ENCODE data around the gene LRRC37A3.
"Not testable (repeated sequence)": the region's sequence is repeated elsewhere in the genome, so short reads cannot be mapped to it uniquely, and the experiment has no call there.

LRRC37A3 gene

DNA sequence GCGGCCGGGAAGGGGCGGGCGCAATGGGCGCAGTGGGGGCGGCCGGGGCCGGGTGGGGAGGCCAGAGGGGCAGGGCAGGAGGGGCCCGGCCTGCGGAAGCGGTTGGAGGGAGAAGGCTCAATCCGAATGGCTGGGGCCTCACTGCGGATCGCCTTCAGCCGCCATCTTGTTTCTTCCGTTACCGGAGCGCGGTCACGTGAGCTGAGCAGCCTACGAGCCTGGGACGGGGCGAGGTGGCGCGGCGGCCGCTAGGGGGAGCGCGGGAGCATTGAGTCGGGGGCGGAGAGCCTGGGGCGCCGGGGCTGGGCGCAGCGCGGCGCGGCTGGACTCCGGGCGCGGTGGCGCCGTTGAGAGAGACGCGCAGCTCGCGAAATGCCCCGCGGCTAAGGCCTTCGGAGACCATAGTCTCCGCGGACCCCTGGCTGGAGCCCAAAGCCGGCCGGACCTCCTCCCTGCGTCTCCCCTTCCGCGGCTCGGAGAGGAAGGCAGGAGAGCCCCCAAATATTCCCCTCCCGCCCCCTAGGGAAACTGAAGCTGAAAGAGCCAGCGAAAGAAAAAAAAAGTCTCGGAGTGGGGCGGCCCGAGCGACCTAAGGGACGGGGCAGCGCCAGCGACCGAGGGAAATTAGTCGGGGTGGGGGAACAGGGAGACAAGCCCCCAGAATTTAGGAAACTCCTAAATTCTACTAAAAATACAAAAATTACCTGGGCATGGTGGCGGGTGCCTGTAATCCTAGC is at the start of gene LRRC37A3:
TSS of gene LRRC37A3 (minus strand) at position 190 of the 737 bp plus-strand sequence. CDS start 22,221 bp downstream, outside the sequence.
- DNase-seq = peak; percentile 92 to 99

DNA sequence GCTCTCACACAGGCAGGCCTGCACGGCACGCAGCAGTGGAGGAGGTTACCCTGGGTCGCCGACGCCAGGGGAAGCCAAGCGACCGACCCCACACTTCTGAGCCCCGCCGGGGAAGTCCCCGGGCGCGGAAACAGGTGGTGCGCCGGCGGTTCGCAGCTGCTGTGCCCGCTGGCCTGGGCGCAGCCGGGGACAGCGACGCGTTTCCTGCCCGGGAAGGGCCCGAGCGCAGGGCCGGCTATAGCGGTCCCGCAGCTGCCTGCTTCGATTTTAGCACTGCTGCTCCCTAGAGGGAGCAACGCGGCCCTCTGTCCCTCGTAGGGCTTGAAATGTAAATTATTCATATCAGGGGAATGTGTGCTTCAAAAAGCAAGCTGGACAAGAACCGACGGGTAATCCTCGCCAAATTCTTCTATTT is 46.6 kb upstream of the LRRC37A3 start:
- DNase-seq = peak in 1 of 2 donors; percentile 84

DNA sequence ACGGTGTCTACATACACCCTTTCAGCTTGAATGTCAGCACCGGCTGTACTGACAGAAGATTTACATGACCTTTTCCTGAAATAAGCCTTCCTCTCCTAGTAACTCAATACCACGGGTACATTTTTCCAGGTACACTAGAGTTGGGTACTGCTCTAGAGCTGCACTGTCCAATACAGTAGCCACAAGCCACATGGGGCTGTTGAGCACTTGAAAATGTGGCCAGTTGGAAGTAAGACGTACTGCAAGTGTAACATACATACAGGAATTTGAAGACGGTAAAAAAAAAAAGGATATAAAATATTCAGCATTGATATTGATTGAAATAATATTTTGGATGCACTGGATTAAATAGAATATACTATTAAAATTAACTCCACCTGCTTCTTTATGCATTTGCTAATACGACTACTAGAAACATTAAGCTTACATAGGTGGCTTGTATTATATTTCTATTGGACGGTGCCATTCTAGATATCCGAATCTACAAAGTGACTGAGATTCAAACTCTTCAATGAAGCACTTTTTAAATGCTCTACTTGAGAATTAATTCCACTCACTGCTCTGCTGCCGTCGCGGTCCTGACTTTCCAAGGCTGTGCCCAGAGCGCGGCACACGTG is 46.1 kb upstream of the LRRC37A3 start:
- DNase-seq = not testable (repeated sequence)

DNA sequence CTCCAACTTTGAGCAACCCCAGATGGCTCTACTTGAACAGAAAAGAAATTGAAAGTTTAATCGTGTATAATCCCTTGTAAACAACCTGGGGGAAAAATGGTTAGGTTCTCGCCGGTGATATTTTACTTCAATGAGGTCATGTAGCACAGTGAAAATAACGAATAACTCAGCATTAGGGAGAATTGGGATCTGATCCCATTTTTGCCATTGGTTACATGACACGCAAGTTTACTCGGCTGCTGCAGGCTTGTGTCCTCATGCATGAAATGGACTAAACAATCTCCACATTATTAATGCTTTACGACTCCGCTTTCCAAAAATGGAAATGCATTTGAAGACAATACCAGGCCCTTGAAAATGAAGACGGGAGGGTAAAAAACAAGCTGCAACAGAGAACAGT is 45.5 kb upstream of the LRRC37A3 start:
- no peak for DNase-seq

DNA sequence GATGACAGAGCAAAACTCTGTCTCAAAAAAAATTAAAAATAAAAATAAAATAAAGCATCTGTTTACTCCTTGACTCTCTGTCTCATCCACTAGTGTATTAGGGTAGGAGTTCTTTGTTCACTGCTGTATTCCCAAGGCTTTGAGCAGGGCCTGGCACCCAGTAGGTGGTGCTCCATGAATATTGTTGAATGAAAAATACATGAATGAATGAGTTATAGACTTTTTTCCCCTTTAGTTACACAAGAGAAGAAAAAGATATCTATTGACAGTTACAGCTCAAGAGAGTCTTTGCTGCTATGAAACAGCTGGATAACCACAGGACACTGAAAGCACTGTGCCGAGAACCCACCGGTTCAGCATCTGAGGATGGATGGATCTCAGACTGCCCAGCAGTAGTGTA is 44.5 kb upstream of the LRRC37A3 start:
- DNase-seq = not testable (repeated sequence)

DNA sequence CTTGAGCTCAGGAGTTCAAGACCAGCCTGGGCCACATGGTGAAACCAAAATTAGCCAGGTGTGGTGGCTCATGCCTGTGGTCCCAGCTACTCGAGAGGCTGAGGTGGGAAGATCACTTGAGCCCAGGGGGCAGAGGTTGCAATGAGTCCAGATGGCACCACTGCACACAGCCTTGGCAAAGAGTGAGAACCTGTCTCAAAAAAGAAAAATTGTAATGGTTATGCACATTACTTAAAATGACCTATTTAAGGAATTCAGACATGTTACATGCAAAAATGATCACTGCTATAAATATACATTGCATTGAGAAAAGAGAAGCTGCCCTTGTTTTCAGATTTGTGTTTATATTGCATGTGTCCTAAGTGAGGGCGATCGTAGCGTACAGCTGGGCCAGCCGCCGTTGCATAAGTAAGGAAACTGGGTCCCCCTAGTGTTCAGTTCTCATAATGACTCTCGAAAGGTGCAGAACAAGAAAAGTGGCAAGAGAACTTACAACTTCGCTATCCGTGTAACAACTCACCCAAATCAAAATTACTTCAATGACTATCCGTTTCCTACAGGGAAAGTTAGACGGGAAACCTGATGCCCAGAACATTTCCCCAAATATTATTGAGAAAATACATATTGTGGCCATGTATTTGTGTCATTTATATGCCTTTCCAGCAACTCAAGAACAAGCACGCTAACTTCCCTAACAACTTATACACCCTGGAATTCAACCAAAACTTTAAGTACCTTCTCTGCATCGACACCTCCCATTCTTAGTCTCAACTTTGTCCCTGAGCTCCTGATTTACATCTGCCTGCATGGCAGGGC is 42.5 kb upstream of the LRRC37A3 start:
- DNase-seq = peak in 1 of 2 donors; percentile 76

DNA sequence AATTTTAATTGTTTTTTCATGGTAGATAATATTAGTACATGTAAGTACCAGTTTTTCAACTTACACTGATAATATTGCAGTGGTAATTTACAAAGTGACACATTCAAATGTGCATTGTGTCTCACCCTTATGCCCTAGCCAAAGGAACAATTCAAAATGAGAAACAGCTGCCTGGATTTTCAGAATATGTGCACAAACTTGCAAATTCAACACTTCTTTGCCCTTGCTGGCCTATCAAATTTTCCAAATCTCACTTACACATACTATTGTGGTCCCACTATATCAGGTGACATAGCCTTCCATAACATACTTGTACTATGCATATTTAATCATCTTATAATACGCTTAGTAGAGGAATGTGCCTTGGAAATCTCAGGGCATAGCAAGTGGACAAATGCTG is 32.6 kb upstream of the LRRC37A3 start:
- DNase-seq = no peak

DNA sequence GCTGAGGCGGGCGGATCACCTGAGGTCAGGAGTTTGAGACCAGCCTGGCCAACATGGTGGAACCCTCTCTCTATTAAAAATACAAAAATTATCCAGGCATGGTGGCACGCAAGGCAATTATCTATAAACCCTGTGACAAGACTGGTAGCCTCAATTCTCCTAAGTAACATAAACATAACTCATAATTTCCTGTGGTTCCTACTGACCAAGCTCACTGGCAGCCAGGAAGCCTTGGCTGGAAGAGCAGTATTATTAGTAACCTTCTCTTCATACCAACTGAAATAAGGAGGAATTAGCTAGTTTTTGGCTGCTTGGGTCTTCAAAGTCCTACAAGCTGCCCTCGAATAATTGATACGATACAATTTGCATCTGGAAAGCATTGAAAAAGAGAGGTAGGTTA is 31.6 kb upstream of the LRRC37A3 start:
- DNase-seq = no peak

DNA sequence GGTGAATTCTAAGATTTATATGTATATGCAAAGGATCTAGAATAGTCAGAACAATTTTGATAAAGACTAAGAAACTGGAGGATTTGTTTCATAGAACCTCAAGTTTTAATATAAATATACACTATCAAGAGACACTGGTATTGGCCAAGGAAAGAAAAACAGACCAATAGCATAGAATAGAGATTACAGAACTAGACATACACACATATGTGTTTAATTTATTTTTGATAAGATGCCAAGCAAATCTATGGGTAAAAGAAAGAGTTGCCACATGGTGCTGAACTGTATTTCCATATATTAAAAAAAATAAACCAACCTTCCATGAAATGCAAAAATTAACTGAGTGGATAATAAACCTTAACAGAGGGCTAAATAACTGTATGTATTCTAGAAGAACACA is 27.9 kb upstream of the LRRC37A3 start:
- no peak for DNase-seq

DNA sequence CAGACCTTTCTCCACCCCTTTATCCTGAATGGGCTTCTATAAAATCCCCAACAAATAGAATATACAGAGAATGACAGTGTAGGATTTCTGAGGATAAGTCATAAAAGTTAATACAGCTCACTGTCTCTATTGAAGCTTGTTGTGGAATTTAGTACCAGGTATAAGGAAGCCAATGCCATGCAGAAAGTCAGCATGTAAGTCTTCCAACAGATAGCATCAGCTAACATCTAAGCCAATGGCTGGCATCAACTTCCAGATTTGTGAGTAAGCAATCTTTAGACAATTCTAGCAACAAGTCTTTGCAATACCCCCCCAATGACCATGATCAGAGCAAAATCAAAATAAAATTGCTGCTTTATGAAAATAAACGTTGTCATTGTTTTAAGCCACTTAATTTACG is 22.5 kb upstream of the LRRC37A3 start:
- no peak for DNase-seq

DNA sequence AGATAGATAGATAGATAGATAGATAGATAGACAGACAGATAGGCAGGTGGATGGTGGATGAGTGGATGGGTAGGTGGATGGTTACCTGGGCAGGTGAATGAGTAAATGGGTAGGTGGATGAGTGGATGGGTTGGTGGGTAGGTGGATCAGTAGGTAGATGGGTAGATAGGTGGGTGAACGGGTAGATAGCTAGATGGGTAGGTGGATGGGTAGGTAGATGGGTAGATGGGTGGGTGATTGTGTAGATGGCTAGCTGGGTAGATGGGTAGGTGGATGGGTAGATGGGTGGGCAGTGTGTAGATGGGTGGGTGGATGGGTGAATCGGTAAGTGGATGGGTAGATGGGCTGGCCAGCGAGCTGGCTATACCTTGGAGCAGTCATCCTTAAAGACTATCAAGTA is 21.8 kb upstream of the LRRC37A3 start:
- DNase-seq = no peak

DNA sequence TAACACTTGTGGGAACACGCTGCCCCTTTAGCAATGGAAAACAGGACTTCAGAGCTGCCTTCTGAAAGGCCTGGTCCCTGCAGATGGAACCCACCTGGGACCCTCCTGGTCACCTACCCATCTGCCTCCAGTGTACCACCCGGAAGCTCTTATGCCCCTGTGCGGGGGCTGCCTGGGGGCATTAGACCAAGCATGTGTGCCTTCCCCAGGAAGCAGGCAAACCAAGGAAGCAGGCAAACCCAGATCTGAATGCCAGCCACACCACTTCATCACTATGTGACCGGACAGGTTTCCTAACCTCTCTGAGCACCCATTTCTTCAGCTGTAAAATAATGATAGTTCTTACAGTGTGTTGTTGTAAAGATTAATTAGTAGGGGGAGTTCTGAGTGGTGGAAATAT is 20.8 kb upstream of the LRRC37A3 start:
- no peak for DNase-seq

DNA sequence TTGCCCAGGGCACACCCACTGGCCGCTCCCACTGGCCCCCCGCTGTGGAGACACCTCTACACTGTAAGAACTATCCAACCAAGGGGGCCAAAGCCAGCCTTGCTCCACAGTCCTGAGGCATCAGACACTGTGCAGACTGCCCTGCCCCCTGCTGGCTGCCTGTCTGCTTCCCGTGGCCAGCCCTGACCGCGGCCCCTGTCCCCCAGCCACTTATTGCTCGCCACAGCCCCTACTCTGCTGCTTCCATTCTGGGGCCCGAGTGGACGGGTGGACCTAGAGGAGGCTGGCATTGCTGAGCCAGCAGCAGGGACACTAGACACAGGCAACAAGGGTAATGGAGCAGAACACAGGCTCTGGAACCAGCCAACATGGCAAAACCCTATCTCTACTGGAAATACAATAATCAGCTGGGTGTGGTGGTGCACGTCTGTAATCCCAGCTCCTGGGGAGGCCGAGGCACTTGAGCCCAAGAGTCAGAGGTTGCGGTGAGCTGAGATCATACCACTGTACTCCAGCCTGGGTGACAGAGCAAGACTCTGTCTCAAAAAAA is 19.7 kb upstream of the LRRC37A3 start:
- DNase-seq = no peak

DNA sequence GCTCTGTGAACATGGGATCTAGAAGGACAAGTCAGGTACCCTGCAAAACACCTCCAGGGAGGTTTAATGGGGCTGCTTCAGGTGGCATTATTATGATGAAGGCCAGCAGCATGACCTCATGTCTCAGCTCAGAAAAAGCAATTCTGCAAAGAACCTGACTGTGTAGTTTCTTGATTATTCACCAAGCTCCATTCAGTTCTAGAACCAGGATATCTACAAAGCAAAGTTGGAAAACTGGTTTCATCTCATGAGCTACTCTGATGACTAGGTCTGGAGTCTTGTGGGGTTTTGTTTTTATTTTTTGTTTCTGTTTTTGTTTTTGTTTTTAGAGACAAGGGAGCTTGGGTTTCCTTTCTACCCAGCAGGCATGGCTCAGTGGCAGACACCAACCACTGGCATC is 19.0 kb upstream of the LRRC37A3 start:
- DNase-seq = no peak

DNA sequence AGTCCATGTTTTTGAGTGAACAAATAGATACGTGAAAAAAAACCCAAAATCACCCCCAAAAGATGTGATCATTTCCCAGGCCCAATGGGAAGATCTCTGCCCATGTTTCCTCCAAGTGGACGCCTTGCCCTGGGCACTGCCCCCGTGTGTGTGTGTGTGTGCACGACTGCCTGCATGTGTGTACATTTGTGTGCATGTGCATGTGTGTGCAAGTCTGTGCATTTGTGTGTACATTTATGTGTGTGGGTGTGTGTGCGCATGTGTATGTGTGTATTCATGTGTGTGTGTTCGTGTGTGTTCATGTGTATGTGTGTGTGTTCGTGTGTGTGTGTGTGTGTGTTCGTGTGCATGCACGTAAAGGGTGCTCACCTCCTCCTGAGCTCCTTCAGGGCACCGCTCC is 16.8 kb upstream of the LRRC37A3 start:
- DNase-seq = no peak

DNA sequence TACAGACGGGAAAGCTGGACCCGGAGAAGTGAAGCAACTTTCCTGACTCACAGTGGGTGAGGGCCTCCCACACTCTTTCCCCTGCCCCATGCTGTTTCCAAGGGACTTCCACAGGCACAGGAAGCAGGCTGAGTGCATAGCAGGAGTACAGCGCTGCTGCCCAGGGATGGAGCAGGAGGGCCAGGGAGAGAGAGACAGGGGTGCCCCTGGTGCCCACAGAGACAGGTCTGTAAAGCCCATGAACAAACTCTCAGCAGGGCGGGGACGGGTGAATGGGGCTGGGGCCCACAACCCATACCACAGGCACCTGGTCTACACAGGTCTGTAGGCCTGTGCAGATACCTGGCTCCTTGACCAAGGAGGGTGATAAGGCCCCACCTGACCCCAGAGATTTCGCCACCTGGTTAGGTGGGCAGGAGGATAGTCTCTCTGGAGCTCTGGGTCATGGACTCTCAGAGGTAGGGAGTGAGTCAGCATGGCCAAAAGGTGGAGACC is 15.1 kb upstream of the LRRC37A3 start:
- not testable (repeated sequence) for DNase-seq

DNA sequence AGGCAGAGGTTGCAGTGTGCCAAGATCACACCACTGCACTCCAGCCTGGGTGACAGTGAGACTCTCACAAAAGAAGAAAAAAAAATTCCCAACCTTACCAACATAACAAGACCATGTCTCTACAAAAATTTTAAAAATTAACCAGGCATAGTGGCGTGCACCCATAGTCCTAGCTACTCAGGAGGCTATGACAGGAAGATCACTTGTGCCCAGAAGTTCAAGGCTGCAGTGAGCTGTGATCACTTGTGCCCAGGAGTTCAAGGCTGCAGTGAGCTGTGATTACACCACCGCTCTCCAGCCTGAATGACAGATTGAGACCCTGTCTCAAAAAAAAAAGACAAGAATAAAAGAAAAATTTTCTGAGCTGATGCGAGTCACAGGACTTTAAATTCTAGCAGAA is 13.6 kb upstream of the LRRC37A3 start:
- DNase-seq = not testable (repeated sequence)

DNA sequence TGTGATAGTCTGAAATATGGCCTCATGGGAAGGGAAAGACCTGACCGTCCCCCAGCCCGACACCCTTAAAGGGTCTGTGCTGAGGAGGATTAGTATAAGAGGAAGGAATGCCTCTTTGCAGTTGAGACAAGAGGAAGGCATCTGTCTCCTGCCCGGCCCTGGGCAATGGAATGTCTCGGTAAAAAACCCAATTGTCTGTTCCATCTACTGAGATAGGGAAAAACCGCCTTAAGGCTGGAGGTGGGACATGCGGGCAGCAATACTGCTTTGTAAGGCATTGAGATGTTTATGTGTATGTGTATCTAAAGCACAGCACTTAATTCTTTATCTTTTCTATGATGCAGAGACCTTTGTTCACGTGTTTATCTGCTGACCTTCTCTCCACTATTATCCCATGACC is 11.1 kb upstream of the LRRC37A3 start:
- not testable (repeated sequence) for DNase-seq

DNA sequence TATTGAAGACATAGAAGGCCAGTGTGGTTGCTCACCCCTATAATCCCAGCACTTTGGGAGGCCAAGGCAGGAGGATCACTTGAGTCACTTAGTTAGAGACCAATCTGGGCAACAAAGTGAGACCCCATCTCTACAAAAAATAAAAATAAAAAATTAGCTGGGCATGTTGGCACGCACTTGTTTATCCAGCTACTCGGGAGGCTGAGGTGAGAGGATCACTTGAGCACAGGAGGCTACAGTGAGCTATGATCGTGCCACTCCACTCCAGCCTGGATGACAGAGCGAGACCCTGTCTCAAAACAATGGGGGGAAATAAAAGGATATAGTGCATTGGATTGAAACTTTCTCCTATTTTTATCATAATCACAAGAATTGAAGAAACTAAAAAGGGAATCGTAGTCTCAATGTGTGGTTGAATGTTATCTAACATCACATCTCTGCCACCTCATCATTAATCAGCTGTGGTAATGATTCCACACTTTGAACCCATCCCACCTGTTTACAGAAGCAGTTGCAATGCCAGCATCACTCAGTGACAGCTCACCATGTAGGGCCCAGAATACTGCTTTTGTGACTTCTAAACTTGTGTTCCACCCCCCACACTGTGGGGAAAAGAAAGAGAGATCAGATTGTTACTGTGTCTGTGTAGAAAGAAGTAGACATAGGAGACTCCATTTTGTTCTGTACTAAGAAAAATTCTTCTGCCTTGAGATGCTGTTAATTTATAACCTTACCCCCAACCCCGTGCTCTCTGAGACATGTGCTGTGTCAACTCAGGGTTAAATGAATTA is 10.3 kb upstream of the LRRC37A3 start:
- DNase-seq = not testable (repeated sequence)

DNA sequence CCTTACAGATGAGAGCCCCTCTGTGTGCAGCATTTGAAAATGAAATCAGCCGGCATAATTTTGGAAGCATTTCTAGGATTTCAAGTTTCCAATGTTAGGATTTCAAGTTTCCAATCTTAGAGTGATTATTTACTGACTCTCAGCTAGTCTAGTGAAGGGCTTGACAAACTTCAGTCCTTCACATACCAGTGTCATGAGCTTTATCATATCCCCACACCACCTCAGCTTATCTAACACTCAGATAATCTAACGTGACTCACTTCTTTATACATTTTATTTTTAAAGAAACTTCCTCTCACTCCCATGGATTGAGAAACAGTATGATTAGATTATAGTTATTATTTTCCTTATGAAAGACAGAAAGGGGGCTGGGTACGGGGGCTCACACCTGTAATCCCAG is 9.4 kb upstream of the LRRC37A3 start:
- DNase-seq = not testable (repeated sequence)

DNA sequence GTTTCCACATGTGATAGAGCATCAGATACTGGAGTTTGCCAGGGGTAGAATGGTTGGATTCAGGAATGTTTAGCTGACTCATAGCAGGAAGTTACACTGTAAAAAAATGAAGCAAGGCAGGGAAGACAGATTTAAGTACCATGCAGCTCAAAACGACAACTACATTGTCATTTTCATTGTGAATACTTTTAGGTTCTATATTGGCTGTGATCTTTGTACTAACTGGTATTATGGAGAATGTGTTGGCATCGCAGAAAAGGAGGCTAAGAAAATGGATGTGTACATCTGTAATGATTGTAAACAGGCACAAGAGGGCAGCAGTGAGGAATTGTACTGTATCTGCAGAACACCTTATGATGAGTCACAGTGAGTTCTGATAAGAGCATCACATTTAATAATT is 8.2 kb upstream of the LRRC37A3 start:
- peak in 1 of 2 donors; percentile 74 for DNase-seq

DNA sequence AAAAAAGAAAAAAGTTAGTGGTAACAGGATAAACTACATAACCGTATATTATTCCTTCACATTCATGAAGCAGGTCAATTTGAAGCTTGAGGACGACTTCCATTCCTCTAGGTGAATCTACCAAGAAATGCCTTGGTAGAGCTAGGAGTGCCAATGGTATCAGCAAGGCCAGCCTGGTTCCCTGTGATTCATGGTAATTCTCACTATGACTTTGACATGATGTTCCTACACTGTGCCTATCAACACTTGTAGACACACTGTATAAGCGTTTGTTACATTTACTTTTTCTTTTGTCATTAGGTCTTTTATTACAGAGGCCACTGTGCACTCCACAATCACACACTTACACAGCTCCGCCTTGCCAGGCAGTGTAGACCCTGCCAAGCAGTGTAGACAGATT is 7.2 kb upstream of the LRRC37A3 start:
- not testable (repeated sequence) for DNase-seq
